GM18511 (cell line): ENCODE measurements around the gene RSAD2.
"Not testable (repeated sequence)": the region's sequence is repeated elsewhere in the genome, so short reads cannot be mapped to it uniquely, and the experiment has no call there.

Experiments used
- ATAC-seq: cut with Tn5 transposase; IDR thresholded peaks from one replicate; pipeline ENCODE4 v1.9.1; 2021; ENCODE audit warnings: mild to moderate bottlenecking, moderate library complexity; ENCODE audit not compliant: unreplicated experiment

Gene RSAD2

DNA sequence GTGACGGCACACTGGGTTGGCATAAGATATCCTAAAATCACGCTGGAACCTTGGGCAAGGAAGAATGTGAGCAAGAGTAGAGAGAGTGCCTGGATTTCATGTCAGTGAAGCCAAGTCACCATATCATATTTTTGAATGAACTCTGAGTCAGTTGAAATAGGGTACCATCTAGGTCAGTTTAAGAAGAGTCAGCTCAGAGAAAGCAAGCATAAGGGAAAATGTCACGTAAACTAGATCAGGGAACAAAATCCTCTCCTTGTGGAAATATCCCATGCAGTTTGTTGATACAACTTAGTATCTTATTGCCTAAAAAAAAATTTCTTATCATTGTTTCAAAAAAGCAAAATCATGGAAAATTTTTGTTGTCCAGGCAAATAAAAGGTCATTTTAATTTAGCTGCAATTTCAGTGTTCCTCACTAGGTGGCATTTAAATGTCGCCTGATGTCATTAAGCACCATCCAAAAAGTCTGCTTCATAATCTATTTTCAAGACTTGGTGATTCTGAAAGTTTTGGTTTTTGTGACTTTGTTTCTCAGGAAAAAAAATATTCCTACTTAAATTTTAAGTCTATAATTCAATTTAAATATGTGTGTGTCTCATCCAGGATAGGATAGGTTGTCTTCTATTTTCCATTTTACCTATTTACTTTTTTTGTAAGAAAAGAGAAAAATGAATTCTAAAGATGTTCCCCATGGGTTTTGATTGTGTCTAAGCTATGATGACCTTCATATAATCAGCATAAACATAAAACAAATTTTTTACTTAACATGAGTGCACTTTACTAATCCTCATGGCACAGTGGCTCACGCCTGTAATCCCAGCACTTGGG, 19.6 kb downstream of the RSAD2 start:
- peak; percentile 58 for ATAC-seq

DNA sequence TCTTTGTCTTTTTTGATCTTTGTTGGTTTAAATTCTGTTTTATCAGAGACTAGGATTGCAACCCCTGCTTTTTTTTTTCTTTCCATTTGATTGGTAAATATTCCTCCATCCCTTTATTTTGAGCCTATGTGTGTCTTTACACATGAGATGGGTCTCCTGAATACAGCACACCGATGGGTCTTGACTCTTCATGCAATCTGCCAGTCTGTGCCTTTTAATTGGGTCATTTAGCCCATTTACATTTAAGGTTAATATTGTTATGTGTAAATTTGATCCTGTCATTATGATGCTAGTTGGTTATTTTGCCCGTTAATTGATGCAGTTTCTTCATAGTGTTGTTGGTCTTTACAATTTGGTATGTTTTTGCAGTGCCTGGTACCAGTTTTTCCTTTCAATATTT, 25.0 kb downstream of the RSAD2 start:
- ATAC-seq, result not testable (repeated sequence)

DNA sequence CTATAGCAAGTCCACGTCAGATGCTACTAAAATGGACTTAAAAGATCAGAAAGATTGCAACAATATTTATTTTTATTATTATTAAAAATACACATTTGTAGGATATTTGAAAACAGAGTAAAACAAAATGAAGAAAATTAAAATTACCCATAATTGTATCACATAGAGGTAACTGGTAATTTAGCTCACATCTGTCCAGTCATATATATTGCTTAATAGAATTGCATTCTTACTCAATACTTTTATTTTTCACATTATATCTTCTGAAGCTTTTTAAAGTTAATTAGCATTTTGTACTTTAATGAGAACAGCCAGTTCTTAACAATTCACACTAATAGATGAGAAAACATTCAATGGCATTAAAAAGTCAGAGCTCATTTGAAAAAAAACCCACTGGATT, 28.1 kb downstream of the RSAD2 start:
- ATAC-seq, result no peak

DNA sequence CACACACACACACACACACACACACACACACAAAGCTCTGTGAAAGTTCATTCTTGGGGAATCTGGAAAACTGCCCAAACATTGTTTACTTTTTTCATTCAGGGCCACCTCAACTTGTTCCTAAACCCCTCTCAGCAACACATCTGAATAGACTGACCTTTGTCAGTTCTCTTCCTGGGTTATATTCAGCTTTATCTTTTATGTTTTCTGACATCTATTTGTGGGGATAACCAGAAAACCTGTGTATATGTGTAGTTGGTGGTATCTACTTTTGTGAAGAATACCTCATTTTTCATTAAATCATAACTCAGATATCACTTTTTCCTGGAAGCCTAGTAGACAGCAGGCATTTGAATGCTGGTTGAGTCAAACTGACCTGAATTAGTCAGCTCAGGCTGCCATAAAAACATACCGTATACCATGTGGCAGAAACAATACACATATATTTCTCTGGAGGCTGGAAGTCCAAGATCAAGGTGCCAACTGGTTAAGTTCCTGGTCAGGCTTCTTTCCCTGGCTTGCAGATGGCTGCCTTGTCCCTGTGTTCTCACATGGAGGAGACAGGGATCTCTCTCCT, 28.7 kb downstream of the RSAD2 start:
- ATAC-seq, result no peak

DNA sequence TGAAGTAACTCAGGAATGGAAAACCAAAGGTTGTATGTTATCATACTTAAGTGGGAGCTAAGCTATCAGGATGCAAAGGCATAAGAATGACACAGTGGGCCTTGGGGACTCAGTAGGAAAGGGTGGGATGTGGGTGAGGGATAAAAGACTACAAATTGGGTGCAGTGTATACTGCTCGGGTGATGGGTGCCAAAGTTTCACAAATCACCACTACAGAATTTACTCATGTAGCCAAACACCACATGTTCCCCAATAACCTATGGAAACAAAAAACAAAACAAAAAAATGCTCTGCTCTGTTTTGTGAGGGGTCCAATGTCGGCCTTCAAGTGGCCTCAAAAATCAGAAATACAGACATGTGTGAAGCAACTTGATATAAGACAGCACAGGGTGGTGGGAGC, 30.7 kb downstream of the RSAD2 start:
- no peak for ATAC-seq

DNA sequence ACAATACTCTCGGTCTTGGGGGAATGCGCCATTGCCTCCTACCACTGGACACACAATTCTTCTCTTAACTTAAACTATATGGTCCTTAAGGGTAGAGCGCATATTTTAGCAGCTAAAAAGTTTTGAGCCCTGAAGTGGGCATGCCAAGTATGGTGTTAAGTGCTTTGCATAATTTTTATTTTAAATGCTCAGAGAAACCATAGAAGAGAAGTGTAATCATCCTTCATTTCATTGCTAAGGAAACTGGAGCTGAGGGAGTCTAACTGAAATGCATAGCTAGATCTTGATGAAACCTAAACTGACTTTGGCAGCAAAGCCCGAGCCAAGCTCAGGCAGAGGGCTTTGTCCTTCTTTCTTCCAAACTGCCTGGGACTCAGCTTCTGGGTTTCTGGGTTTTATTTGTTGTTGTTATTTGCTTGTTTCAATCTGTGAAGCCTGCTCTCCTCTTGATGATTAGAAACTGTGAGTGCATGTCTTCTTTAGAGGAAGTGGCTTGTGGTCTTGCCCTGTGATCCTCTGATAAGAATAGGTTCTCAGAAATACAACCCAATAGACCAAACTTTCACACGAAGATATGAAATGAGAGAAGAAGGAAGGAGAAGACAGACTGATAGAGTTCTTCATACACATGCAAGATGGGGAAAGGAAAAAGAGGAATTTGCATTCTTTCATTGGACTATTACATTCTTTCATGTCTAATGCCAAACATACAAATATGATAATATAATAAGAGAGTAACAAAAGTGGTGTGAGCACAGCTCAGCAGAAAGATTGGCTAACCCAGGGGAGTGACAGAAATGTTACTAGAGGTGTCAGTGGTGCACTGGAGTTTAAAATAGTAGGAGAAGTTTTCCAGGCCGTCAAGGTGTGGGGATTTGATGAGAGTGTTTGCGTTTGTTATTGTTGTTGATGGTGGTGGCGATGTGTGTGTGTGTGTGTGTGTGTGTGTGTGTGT, 32.1 kb downstream of the RSAD2 start:
- ATAC-seq, result peak; percentile 99

DNA sequence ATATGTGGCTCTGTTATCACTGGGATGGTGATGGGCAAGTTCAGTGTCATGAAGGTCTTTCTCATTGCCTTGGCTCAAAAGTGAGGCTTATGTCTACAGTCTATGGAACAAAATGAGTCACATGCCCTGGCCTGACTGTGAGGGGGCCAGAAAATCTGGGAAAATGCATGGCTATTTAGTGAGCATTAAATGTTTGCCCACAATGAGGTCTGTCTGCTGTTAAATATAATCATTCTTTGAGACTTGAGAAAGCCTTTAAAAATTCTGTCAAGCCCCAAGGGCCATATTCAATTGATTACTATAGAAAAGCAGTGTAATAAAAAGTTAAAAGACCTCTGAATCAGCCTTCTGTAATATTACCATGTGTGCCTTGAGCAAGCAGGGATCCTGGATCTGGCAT, 34.1 kb downstream of the RSAD2 start:
- no peak for ATAC-seq

DNA sequence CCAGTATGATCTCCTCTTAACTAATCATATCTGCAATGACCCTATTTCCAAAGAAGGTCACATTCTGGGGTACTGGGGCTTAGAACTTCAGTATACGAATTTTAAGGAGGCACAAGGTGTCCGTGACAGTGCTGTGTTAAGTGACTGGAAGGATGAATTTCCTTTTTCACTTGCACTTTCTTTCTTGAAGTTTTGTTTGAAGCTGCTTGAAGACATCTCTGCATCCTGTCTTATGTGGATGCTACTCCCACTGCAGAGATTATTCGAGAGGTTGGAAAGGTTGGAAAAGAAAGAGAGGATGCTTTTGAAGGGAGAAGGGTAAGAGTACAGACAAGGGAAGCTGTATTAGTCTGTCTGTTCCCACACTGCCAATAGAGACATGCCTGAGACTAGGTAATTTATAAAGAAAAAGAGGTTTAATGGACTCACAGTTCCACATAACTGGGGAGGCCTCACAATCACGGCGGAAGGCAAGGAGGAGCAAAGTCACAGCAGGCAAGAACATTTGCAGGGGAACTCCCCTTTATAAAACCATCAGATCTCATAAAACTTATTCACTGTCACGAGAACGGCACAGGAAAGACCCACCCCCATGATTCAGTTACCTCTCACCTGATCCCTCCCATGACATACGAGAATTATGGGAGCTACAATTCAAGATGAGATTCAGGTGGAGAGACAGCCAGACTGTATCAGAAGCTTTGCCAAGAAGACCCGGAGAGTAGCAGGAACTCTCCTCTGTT, 36.0 kb downstream of the RSAD2 start:
- ATAC-seq, result no peak

DNA sequence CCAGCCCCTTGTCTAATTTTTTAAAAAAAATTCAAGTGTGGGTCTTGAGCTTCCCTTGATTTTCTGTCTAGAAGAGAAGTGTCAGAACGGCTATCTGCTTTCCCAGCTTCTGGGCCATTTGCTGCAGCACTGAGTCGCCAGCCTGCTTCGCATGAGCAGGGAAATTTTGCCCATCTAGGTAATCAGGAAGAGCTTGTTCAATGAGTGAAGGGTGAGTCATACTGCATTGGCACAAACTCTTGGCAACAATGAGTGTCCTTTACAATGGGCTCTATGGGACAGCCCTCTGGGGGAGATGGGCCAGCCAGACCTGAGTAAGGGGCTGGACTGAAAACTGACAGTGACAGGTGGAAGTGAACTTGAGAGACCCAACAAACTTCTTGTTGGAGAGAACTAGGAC, 37.3 kb downstream of the RSAD2 start:
- no peak for ATAC-seq

DNA sequence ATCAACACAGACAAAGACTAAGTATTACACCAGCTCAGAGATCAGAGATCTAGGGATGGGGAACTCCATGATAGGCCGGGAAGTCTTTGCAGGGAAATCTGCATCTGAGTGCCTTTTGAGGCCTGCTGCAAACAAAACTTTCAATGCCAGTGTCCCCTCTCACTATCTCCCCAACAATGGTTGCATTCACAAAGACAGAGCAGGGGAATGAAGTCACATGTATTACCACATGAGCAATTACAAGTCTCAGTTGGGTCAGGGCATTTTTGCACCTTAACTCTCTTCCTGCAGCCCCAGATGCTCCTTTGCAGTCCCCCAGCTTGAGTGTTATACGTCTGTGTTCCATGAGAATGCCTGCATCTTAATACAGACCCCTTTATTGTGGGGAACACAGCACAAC, 37.8 kb downstream of the RSAD2 start:
- no peak for ATAC-seq

DNA sequence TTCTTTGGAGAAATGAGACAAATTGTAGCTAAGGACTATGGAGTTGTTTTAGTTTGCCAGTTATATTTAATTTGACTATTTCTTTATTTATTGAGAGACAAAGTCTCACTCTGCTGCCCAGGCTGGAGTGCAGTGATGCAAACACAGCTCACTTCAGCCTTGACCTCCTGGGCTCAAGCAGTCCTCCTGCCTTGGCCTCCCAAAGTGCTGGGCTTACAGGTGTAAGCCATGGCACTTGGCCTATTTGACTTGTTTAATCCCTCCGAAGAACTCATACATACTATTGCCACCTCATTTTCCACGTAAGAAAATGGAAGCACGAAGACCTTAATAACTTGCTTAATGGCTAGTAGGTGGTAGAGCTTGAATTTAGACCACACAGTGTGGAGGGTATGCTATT, 38.6 kb downstream of the RSAD2 start:
- ATAC-seq, result no peak

DNA sequence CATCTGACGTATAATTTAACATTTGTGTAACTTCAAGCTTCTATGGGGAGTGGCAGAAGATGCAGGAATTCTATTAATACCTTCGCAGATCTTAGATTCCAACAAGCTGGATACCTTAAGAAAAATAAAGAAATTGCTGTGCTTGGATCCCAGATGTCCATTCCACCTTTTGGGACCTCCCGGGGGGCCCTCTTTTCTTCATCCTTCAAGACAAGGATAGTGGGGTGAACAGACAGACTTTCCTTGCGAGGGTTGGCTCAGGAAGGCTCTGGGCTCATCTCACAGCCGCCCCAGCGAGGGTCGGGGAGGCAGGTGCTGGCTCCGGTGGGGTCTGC, 39.1 kb downstream of the RSAD2 start:
- ATAC-seq, result no peak

DNA sequence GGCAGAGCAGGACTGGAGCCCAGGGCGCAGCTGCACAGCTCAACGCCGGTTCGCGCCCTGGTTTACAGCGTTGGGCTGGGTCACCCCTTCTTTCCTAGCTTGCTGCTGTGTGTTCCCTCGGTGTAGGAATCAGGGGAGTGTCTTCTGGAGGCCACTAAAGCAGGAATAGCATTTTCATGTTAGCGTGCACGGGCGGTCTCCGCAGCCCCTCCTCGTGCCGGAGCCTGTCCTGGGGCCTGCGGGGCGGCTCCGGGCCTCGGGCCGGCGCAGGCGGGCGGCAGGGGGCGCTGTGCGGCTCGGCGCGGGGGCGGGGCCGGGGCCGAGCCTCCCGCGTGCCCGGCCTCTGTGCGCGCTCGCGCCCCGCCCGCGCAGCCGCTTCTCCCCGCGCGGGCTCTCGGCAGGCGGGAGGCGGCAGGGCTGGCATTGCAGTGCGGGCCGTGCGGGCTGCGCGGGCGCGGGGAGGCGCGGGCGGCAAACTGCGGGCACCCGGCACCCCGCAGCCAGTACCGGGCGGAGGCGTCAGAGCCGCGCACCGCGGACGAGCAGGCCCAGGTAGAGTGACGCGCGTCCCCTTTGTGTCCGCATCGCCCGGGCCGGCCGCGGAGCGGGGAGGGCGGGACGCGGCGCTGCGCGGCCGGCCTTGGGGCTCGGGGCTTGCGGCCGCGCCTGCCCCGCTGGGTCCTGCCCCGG, 39.6 kb downstream of the RSAD2 start, which contains the start of gene RNF144A:
Gene RNF144A (plus strand): TSS at position 342 of the 690 bp plus-strand sequence. CDS start 79,515 bp downstream, outside the sequence.
- ATAC-seq, result peak; percentile 88

DNA sequence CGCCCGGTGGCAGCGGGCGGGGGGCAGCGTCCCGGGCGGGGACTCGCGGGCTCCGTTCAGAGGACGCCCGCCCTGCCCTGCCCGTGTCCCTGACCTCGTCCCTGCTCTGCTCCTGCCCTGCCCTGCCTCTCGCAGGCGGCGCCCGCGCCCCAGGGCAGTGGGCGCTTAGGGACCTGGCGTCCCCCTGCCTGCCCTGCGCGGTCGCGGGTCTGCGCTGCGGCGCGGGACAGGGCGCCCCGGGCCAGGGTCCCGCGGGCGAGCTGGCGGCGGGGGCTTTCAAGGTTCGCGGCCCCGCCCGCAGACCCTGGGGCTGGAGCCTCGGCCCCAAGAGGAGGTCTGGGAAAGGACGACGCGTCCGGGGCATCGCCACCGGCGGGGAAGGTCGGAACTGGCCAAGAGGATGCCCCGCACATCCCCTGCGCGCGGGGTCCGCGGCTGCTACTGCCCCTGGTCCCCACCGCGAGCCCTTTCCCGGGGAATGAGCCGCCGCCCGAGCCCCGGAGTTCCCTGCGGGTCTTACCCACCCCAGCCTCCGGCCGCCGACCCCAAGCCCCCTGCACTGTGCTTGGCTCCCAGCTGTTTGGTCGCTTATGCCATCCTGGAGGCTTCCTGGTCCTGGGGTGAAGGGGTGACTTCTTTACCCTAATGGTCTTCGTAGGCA, 40.3 kb downstream of the RSAD2 start:
- ATAC-seq, result peak; percentile 35

DNA sequence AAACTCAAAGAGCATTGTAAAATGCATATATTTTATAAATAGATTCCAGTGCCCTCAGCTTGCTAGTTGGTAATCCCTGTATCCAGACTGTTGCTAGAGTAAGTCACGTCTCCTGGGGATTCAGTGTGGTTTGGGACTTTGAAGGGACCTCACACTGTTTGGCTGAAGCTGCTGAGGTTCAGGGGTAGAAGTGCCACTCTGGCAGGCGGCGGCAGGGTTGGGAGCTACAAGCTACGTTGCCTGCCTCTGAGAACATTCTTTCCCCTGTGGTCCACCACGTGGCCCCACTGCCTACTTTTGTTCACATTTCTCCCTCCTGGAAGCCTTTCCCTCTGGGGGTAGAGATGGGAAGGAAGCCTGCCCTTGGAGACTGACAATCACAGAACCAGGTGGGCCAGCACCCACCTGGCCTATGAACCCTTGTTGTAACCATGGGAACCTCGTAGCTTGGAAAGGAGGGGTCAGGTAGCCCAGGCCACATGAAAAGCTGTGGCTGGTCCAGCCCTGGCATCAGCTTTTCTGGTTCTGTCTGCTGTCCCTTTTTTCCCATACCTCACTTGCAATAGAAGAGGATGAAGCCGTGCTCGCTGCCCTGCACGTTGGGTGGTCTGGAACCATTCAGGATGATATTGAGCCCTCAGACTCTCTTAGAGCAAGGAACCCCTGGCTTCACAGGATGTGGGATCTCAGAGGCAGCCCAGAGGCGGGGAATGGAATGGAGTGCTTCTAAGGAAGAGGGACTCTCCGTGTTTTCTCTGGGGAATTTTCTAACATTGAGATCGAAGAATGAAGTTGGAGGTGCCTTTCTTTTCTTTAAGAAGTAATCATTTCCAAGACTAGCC, 42.5 kb downstream of the RSAD2 start:
- no peak for ATAC-seq

DNA sequence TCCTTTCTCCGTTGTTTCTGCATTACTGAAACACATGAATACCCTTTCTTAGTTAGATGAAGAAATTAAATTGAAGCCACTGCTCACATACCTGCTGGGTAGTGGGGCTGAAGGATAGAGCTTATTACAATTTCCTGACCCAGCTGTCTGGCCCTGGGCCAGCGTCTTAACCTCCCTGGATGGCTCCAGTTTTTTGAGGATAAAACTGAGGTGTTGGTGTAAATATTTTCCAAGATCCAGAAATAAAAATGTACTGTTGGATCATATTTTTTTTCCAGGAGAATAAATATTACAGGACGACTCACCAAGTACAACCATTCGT, 43.1 kb downstream of the RSAD2 start:
- ATAC-seq, result no peak

DNA sequence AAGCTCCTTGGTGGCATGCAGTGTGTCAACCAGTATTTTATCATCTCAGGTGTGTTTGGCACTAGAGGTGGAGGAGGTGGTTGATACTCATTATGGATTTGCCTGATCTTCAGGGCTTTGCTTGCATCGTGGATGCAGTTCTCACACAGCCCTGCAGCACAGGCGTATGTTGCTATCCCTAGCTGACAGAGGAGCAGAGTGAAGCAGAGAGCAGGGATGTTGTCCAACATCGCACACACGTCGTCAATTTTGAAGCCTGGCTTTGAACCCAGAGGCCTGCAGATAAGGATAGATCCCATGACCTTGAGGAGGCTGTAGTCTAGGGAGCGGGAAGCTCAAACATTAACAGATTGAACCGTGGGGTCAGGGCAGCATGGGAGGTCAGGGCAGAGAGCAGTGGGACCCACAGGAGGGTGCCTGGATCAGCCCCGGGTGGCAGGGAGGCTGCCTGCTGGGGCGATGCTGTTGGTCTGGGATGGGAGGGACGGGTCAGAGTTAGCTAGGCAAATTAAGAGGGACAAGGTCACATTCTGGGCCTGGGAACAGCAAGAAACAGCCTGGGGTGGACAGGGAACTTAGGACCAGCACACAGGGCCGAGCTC, 43.8 kb downstream of the RSAD2 start:
- ATAC-seq, result no peak

DNA sequence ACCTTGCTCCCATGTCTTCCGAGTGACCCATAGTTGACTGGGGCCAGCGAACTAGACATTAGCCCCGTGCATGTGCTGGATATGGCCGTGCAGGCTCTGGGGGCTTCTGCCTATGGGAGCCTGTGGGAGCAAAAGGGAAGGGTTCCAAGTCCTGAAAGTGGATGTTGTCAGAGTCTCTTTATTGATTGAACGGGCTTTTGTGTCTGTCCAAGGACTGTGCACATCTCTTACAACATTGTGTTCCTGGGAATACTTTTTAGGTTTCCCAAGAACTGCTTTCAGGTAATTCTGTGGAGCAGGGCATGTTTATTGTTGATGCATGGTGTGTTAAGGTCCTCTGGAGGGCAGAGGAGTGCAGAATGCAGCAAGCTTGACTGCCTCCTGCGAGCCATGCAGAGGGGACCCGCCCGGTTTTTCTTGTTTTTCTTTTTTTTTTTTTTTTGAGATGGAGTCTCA, 44.7 kb downstream of the RSAD2 start:
- no peak for ATAC-seq

DNA sequence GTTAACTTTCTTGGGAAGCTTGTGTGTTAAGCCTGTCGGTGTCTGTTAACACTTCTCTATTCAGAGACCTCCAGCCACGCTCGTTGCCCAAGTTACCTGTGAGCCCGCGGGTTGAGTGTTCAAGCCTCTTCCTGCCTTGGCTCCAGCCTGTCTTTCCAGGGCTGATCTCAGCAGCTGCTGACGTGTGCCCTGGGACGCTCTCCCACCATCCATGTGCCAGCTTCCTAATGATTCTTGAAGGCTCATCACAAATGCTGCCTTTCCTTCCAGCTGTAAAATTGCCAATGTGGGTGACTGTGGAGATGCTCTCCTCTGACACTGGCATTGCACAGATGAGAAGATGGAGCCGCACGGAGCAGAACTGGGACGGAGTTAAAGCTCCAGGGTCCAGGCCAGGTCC, 45.7 kb downstream of the RSAD2 start:
- no peak for ATAC-seq
